Activated CD8-positive, alpha-beta memory T cell treated with anti-CD3 and anti-CD28 coated beads, Interleukin-2, amount 10 ng/mL, durations not matched to agents 7 days and 5 days (primary cell): ENCODE measurements around the gene MICALL1. TPM values are rescaled to one million over a fixed set of nuclear protein-coding genes. Genes with fewer than 3 reads are reported as not detected.

Experiments used
- ATAC-seq: fragments of 150-1000 bp; cut with Tn5 transposase; one replicate; pipeline ENCODE4 v1.10.0; 2021; ENCODE audit warnings: moderate library complexity
- CTCF ChIA-PET: fragments of 350-600 bp; sonication (Branson Sonifier 250); formaldehyde crosslinking; loops from one replicate; lab custom pipeline; 2021; ENCODE audit warnings: antibody characterized with exemption; lab: Charles Lee
- DNase-seq: peaks from one replicate; pipeline ENCODE4 v3.0.0-alpha.2; 2020
- H3K27ac Mint-ChIP-seq: one replicate; pipeline ENCODE4 v1.8.0; 2021; ENCODE audit warnings: mild to moderate bottlenecking, mixed read lengths
- H3K27me3 Mint-ChIP-seq: one replicate; pipeline ENCODE4 v1.8.0; 2021; ENCODE audit warnings: mixed read lengths
- H3K36me3 Mint-ChIP-seq: one replicate; pipeline ENCODE4 v1.8.0; 2021; ENCODE audit warnings: mild to moderate bottlenecking, mixed read lengths
- H3K4me1 Mint-ChIP-seq: one replicate; pipeline ENCODE4 v1.8.0; 2021; ENCODE audit warnings: mixed read lengths
- H3K4me3 Mint-ChIP-seq: one replicate; pipeline ENCODE4 v1.8.0; 2021; ENCODE audit warnings: mild to moderate bottlenecking, moderate library complexity, mixed read lengths
- H3K9me3 Mint-ChIP-seq: one replicate; pipeline ENCODE4 v1.8.0; 2022; ENCODE audit warnings: low read depth, mixed read lengths
- total RNA-seq, 2 experiments: library from RNA; stranded (reverse); gene quantifications; one replicate each; pipeline ENCODE4 v1.2.3, GENCODE V29; 2021

MICALL1 gene
- total RNA-seq, 2 experiments from 2014 or later, result 19.7 to 23.1 TPM

- H3K27me3 Mint-ChIP-seq, result no peaks in the 10 kb centered on the region
- DNase-seq (no peak), ATAC-seq (no peak)
- no peak overlapping the region for H3K4me3 Mint-ChIP-seq
- no peaks in the 10 kb centered on the region for H3K4me1 Mint-ChIP-seq
- no peak overlapping the region for H3K27ac Mint-ChIP-seq
- no peaks in the 10 kb centered on the region for H3K9me3 Mint-ChIP-seq
- H3K36me3 Mint-ChIP-seq, result no peaks in the 10 kb centered on the region
- CTCF ChIA-PET, result interaction anchor here (2.7 kb wide), 1 partner anchor 11 kb away, joined by 9 read pairs; no protein-coding TSS in a partner anchor
Observed at GRCh38 chr22:37976547-37976946, 70.5 kb downstream of the MICALL1 start.

DNA sequence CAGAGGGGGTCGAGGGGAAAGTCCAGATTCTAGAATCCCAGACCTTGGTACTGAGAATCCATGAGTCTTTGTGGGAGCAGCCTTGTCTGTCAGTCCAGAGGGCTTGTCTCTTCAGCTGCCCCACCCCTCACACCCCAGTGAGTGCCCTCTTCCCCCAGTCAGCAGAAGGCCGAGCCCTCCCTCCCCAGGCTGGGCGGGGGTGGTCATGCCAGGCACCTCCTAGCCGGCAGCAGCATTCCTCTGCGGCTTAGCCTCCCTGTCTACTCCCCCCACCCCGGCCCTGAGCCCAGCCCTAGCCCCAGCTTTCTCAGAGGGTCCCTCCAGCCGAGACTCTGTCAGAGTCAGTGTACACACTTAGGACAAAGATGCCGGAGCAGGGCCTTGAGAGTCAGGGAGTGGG lies 73.7 kb downstream of the MICALL1 start:
- Mint-ChIP-seq H3K27me3 (no peaks in the 10 kb centered on the region), H3K27ac (no peak overlapping the region), H3K4me3 (no peak overlapping the region), H3K9me3 (no peaks in the 10 kb centered on the region), H3K36me3 (no peaks in the 10 kb centered on the region), H3K4me1 (no peaks in the 10 kb centered on the region)
- CTCF ChIA-PET, result no interaction called here
- ATAC-seq (no peak), DNase-seq (no peak)

DNA sequence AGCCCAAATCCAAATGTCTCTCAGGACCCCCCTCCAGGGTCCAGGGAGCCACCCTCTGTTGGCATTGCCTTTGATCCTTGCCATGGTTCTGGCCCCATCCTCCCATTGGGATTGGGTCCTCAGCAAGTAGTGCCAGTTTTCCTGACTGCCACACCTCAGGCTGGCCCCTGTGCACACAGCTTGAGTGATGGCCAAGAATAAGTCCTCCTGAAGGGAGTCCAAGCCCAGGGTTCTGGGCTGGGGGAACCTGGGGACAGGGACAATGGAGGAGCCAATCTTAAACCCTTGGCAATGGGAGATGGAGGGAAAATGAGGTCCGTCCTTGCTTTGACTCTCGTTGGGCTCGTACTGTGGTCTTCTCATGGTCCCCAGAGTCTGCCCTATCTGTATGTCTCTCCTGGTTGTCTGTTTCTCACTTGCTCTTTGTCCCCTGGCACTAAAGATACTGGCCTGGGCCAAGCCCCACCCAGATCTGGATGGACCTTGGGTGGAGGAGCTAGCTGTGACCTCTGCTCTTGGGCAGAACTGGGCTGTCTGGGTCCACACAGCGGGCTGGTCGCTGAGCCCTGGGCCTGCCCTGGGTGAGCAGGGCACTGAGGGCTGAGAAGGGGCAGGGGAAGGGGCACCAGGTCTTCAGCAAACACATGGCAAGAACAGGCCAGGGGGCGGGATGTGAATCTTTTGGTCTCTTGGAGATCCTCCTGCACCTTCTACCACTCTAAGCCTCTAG lies 75.3 kb downstream of the MICALL1 start:
- H3K27ac Mint-ChIP-seq, result no peak overlapping the region
- CTCF ChIA-PET, result no interaction called here

DNA sequence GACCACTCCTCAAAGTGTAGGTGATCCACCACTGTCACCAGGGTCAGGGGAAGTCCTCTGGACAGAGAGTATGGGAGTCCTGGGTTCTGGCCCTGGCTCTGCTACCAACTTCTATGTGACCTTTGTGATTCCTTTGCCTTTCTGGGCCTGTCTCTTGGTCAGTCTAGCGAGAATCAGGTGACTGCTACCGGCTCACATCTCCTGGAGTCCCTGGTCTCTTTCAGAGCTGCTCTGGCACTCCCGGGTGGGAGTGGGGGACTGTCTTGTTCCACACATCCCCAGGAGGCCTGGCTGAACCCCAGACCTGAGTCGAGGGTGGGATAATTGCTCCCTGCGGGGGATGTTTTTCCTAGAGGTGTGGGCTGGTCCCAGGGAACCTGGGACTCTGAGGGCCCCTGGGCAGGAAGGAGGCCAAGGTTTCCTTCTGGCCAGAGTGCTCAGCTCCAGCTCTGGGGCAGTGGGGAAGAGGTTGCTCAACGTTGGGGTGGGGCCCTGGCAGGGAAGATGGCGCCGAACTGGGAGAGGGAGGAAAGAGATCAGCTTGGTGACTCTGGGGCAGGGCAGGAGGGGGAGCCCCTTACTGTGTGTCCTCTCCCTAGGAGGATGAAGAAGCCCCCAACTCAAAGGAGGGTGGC lies 76.2 kb downstream of the MICALL1 start:
- no peaks in the 10 kb centered on the region for H3K27me3 Mint-ChIP-seq
- H3K27ac Mint-ChIP-seq, result no peak overlapping the region
- no peak overlapping the region for H3K4me3 Mint-ChIP-seq
- no peak for ATAC-seq
- DNase-seq, result no peak
- CTCF ChIA-PET, result no interaction called here
- H3K36me3 Mint-ChIP-seq, result no peaks in the 10 kb centered on the region
- no peaks in the 10 kb centered on the region for H3K9me3 Mint-ChIP-seq
- no peaks in the 10 kb centered on the region for H3K4me1 Mint-ChIP-seq

More for the DNA sequence above, 75.3 kb downstream of the MICALL1 start:
- no peaks in the 10 kb centered on the region for H3K36me3 Mint-ChIP-seq
- H3K9me3 Mint-ChIP-seq, result no peaks in the 10 kb centered on the region
- ATAC-seq, result no peak
- H3K4me3 Mint-ChIP-seq, result no peak overlapping the region
- no peak for DNase-seq
- H3K27me3 Mint-ChIP-seq, result no peaks in the 10 kb centered on the region
- H3K4me1 Mint-ChIP-seq, result no peaks in the 10 kb centered on the region

DNA sequence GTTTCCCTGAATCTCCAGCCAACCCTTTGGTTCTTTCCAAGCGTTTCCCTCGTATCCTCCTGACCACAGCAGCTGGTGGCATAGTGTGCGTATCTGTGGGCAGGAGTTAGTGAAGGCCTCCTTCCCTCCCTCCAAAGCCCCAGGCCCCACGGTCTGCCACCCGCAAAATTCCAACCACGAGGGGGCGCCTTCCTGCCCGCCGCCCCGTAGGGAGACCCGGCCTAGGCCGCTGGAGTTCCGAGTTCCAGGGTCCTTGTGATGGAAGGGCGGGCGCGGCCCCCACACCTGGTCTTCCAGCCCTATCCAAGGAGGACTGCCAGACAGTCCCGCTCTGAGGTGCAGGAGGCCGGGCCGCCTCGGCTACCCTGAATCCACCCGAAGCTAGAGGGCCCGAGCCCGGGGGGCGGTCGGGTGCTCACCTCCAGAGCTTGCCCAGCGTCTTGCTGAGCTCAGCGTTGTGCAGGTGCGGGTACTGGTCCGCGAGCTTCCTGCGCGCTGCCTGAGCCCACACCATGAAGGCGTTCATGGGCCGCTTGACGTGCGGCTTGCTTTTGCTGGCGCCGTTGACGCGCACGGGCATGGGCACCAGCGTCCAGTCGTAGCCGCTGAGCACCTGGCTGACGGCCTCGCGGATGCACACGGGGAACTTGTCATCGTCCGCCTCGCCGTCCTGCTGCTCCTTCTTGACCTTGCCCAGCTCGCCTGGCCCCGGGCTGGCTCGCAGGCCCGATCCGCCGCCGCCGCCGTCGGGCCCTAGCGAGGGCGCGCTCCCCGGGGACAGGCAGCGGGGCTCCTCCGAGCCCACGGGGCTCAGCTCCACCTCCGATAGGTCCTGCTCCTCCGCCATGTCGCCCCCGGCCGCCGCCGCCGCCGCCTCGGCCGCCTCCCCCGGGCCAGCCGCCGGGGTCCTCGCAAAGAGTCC lies 77.1 kb downstream of the MICALL1 start:
- DNase-seq, result no peak
- Mint-ChIP-seq H3K27ac (no peak overlapping the region), H3K4me1 (no peaks in the 10 kb centered on the region), H3K4me3 (no peak overlapping the region), H3K9me3 (no peaks in the 10 kb centered on the region), H3K27me3 (no peaks in the 10 kb centered on the region), H3K36me3 (no peaks in the 10 kb centered on the region)
- ATAC-seq, result no peak
- CTCF ChIA-PET, result no interaction called here

- H3K36me3 Mint-ChIP-seq, result no peaks in the 10 kb centered on the region
- CTCF ChIA-PET, result interaction anchor here (0.5 kb wide), 1 partner anchor 64 kb away, joined by 3 read pairs; no protein-coding TSS in a partner anchor
- no peaks in the 10 kb centered on the region for H3K9me3 Mint-ChIP-seq
- H3K4me3 Mint-ChIP-seq, result no peak within 1 kb of the TSS
- no peak within 1 kb of the TSS for H3K27ac Mint-ChIP-seq
- no peak for DNase-seq
- H3K27me3 Mint-ChIP-seq, result no peaks in the 10 kb centered on the region
- no peak for ATAC-seq
- no peaks in the 10 kb centered on the region for H3K4me1 Mint-ChIP-seq
Observed at GRCh38 chr22:37983860-37984791, 78.0 kb downstream of the MICALL1 start, which contains the start of gene SOX10. TSS of gene SOX10 (minus strand) at chr22:37984555. CDS start at chr22:37983784, 771 bp downstream.

DNA sequence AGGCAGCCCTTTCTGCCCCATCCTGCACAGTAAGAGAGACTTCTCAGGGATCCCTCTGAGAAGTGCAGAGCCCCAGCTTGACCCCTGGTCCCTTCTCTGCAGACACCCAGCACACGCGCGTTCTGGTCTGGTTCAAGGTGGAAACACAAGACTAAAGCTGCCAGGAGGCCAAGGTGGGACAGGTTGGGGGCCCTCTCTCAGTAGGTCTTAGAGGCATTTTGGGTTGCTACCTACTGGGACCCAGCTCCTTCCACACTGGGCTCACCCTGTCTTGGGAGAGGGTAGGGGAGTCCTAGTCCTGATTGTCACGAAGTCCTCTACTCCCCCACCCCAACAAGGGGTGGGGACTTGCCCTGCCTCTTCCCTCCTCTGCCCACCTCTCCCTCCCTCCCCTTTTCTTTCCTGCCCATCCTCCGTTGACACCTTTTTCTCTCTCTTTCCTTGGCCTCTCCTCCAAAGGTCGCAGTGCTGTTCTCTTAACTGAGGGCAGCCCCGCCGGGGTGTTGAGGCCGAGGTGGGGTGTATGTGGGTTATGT lies 79.0 kb downstream of the MICALL1 start:
- CTCF ChIA-PET, result no interaction called here
- Mint-ChIP-seq H3K4me1 (no peaks in the 10 kb centered on the region), H3K27ac (no peak overlapping the region), H3K27me3 (no peaks in the 10 kb centered on the region), H3K36me3 (no peaks in the 10 kb centered on the region), H3K4me3 (no peak overlapping the region), H3K9me3 (no peaks in the 10 kb centered on the region)
- DNase-seq (no peak), ATAC-seq (no peak)

- Mint-ChIP-seq H3K27ac (no peak overlapping the region), H3K9me3 (no peaks in the 10 kb centered on the region), H3K27me3 (no peaks in the 10 kb centered on the region), H3K4me1 (no peaks in the 10 kb centered on the region), H3K4me3 (no peak overlapping the region), H3K36me3 (no peaks in the 10 kb centered on the region)
- CTCF ChIA-PET, result no interaction called here
- ATAC-seq (no peak), DNase-seq (no peak)
Observed at GRCh38 chr22:37985751-37986281, 79.7 kb downstream of the MICALL1 start.

GRCh38 chr22:37986371-37986770 lies 80.3 kb downstream of the MICALL1 start:
- Mint-ChIP-seq H3K27ac (no peak overlapping the region), H3K27me3 (no peaks in the 10 kb centered on the region), H3K4me1 (no peaks in the 10 kb centered on the region), H3K36me3 (no peaks in the 10 kb centered on the region), H3K9me3 (no peaks in the 10 kb centered on the region), H3K4me3 (no peak overlapping the region)
- DNase-seq, result no peak
- CTCF ChIA-PET, result no interaction called here
- ATAC-seq, result no peak

DNA sequence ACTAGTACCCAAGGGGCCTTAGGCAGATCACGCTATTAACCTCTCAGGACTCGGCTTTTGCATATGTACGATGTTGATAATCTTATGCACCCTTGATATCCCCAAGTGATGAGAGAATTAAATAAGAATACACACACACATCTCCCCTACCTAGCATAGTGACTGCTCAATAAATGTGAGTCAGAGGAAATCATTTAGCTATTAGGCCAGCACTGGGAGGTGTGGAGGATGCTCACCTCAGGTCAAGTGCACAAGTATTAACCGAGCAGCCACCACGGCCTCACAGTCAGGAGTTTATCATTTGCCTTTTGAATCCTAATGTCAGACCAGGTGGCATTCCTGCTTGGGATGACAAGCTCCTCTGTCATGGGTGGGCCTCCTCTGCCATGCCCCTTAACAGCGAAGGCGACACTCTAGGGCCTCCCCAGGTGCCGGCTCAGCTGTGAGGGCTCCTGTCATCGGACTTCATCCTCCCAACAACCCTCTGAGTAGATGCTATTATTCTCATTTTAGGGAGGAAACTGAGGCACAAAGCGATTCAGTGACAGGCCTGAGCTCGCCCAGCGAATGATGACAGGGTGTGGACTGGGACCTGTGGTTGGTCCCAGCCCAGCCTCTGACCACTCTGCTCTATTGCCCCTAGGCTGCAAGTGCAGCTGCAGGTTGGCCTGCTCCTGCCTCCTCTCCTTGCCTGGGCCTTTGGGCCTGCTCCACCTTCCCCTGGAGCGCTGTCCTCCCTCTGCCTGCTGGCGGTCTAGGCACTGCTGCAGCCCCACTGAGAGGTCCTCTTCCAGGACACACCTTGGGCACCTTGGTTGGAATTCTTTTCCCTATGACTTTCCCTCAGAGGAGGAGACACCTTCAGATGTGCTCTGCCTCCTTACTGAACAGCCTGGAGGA lies 83.3 kb downstream of the MICALL1 start:
- CTCF ChIA-PET, result no interaction called here
- H3K27ac Mint-ChIP-seq, result no peak overlapping the region
- peaks cover 3% of the 10 kb centered on the region for H3K4me1 Mint-ChIP-seq
- H3K4me3 Mint-ChIP-seq, result no peak overlapping the region
- no peaks in the 10 kb centered on the region for H3K9me3 Mint-ChIP-seq
- H3K36me3 Mint-ChIP-seq, result no peaks in the 10 kb centered on the region
- no peak for ATAC-seq
- DNase-seq, result no peak
- no peaks in the 10 kb centered on the region for H3K27me3 Mint-ChIP-seq

DNA sequence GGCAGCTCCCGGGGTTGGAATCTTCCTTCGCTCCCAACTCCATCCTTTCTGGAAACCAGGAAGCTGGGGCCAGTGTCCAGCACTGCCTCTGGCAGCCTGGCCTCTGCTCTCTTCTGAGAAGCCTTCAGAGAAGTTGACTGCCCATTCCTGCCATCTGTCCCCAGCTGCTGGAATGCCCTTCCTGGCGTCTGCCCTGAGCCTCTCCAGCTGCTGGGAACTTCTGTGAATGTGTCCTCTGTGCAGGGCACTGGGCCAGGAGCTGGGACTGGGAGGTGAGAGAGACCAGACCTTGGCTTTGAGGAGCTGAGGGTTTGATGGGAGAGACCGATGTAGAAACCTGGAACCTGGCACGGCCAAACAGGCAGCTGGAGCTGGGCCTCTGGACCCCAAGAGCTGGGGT lies 84.2 kb downstream of the MICALL1 start:
- Mint-ChIP-seq H3K27me3 (no peaks in the 10 kb centered on the region), H3K27ac (no peak overlapping the region)
- CTCF ChIA-PET, result no interaction called here

More for the DNA sequence above, 84.2 kb downstream of the MICALL1 start:
- no peak for DNase-seq
- ATAC-seq, result no peak
- H3K4me3 Mint-ChIP-seq, result no peak overlapping the region
- no peaks in the 10 kb centered on the region for H3K9me3 Mint-ChIP-seq
- H3K36me3 Mint-ChIP-seq, result no peaks in the 10 kb centered on the region
- peaks cover 6% of the 10 kb centered on the region for H3K4me1 Mint-ChIP-seq
